Stomach (tissue), 4 donors: ENCODE data around the gene FOSL1.

Experiments used
- EP300 ChIP-seq: sonication (generic); formaldehyde crosslinking; IDR thresholded peaks from one replicate; pipeline ENCODE4 v1.6.1; 2017; ENCODE audit warnings: antibody characterized with exemption
- POLR2A ChIP-seq, 4 donors: fragments of 450-650 bp; IDR thresholded peaks; one replicate each; pipeline ENCODE4 v1.6.1; 2016; ENCODE audit warnings: antibody characterized with exemption in 4 of 4, control low read depth in 2 of 4, mild to moderate bottlenecking in 1 of 4, moderate library complexity in 1 of 4
- POLR2AphosphoS5 ChIP-seq, 3 donors: sonication (generic); formaldehyde crosslinking; IDR thresholded peaks; one replicate each; pipeline ENCODE4 v1.6.1; 2016; ENCODE audit warnings: antibody characterized with exemption in 3 of 3
- TF ChIP-seq, protein P1 (sequence below), 7 experiments: fragments of 450-650 bp in 4 of 7; fragments of 200-600 bp in 3 of 7; sonication (generic) in 3 of 7; IDR thresholded peaks; one replicate each; pipeline ENCODE4 v1.5.1; 2016 to 2019; ENCODE audit warnings: antibody characterized with exemption in 7 of 7, control low read depth in 2 of 7, mild to moderate bottlenecking in 1 of 7

DNA sequence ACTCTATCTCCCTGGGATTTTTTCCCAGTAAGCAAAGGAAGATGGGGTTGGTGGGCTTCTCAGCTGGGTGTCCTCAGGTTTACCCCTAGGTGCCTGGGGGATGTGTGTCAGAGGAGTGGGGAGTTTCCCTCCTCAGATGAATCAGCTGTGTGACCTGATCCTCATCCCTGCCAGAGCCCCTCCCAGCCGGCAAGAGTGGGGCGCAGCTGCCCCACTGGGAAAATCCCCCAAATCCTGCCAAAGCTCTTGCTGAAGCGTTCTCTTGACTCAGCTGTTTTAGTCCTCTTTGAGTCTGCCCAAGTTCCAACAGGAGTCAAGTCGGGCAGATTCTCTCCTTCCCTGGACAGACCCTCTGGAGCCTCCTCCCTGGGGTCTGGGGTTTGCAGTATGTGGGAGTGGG lies 12.7 kb upstream of the FOSL1 start:
- TF ChIP-seq, protein P1, sequence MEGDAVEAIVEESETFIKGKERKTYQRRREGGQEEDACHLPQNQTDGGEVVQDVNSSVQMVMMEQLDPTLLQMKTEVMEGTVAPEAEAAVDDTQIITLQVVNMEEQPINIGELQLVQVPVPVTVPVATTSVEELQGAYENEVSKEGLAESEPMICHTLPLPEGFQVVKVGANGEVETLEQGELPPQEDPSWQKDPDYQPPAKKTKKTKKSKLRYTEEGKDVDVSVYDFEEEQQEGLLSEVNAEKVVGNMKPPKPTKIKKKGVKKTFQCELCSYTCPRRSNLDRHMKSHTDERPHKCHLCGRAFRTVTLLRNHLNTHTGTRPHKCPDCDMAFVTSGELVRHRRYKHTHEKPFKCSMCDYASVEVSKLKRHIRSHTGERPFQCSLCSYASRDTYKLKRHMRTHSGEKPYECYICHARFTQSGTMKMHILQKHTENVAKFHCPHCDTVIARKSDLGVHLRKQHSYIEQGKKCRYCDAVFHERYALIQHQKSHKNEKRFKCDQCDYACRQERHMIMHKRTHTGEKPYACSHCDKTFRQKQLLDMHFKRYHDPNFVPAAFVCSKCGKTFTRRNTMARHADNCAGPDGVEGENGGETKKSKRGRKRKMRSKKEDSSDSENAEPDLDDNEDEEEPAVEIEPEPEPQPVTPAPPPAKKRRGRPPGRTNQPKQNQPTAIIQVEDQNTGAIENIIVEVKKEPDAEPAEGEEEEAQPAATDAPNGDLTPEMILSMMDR (IDR thresholded peaks at IDR 0.05) = no peak
- TF ChIP-seq EP300 (no peak), POLR2AphosphoS5 (IDR thresholded peaks at IDR 0.05) (no peak), POLR2A (IDR thresholded peaks at IDR 0.05) (no peak)
